Measurements from ENCODE around the gene SPIB.

DNA sequence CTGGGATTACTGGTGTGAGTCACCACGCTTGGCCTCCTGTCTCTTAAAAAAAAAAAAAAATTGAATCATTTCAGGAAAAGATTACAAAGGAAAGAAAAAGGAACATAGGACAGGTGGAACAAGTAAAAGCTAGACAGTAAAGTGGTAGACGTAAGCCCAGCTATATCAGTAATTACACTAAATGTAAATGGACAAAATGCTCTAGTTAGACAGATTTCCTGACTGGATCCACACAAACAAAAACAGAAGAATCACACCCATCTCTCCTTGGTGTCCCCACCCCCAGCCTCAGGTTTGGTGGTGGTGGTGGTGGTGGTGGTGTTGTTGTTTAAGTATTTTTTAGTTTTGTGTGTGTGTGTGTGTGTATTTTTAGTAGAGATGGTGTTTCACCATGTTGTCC is 6.3 kb upstream of the SPIB start:
- TF ChIP-seq CTCF (IDR thresholded peaks at IDR 0.05), result no peak
- TF ChIP-seq EP300 (IDR thresholded peaks at IDR 0.05), result no peak
- no peak for TF ChIP-seq POLR2A (IDR thresholded peaks at IDR 0.05)
